Measurements from ENCODE around the gene BTBD17. TPM values are rescaled to one million over a fixed set of nuclear protein-coding genes. Genes with fewer than 3 reads are reported as not detected.

Gene BTBD17
- total and polyA plus RNA-seq, 4 donors, result not detected

GRCh38 chr17:74349120-74349519 lies 12.5 kb downstream of the BTBD17 start:
- H3K27me3 ChIP-seq (ENCODE audit: control insufficient read depth in 1 of 2, insufficient read depth in 2 of 2, low read length in 1 of 2), result no peaks in the 10 kb centered on the region
- DNase-seq (no peak), ATAC-seq (ENCODE audit: low FRiP score) (no peak)
- H3K4me3 ChIP-seq (ENCODE audit: low read length in 2 of 2), result no peak overlapping the region
- H3K27ac ChIP-seq (ENCODE audit: low read depth in 1 of 2, low read length in 2 of 2), result no peak overlapping the region
- intact Hi-C loops (cut with DNase I), result no loop called here
- H3K9me3 ChIP-seq (ENCODE audit: control insufficient read depth, low read length), result no peaks in the 10 kb centered on the region
- WGBS, 2 donors, result 64 to 66% methylated on average over 19 of the region's 19 CpGs
- H3K4me1 ChIP-seq (ENCODE audit: control insufficient read depth in 1 of 2, insufficient read depth in 2 of 2, low read length in 2 of 2), result no peaks in the 10 kb centered on the region
- no peaks in the 10 kb centered on the region for H3K36me3 ChIP-seq (ENCODE audit: control insufficient read depth in 1 of 2, insufficient read depth in 2 of 2, low read length in 1 of 2)

- intact Hi-C loops (cut with DNase I), result no loop called here
Observed at GRCh38 chr17:74347646-74348045, 14.0 kb downstream of the BTBD17 start.

GRCh38 chr17:74345433-74346241 lies 16.0 kb downstream of the BTBD17 start:
- H3K36me3 ChIP-seq (ENCODE audit: control insufficient read depth in 1 of 2, insufficient read depth in 2 of 2, low read length in 1 of 2), result no peaks in the 10 kb centered on the region
- intact Hi-C loops (cut with DNase I), result no loop called here
- DNase-seq (no peak), ATAC-seq (ENCODE audit: low FRiP score) (no peak)
- no peaks in the 10 kb centered on the region for H3K9me3 ChIP-seq (ENCODE audit: control insufficient read depth, low read length)
- H3K27me3 ChIP-seq (ENCODE audit: control insufficient read depth in 1 of 2, insufficient read depth in 2 of 2, low read length in 1 of 2), result no peaks in the 10 kb centered on the region
- H3K4me1 ChIP-seq (ENCODE audit: control insufficient read depth in 1 of 2, insufficient read depth in 2 of 2, low read length in 2 of 2), result no peaks in the 10 kb centered on the region
- no peak overlapping the region for H3K27ac ChIP-seq (ENCODE audit: low read depth in 1 of 2, low read length in 2 of 2)
- WGBS, 2 donors, result 80 to 81% methylated on average over 13 of the region's 13 CpGs
- no peak overlapping the region for H3K4me3 ChIP-seq (ENCODE audit: low read length in 2 of 2)

More at GRCh38 chr17:74347646-74348045, 14.0 kb downstream of the BTBD17 start:
- no peaks in the 10 kb centered on the region for H3K36me3 ChIP-seq (ENCODE audit: control insufficient read depth in 1 of 2, insufficient read depth in 2 of 2, low read length in 1 of 2)
- DNase-seq (no peak), ATAC-seq (ENCODE audit: low FRiP score) (no peak)
- H3K4me3 ChIP-seq (ENCODE audit: low read length in 2 of 2), result no peak overlapping the region
- no peak overlapping the region for H3K27ac ChIP-seq (ENCODE audit: low read depth in 1 of 2, low read length in 2 of 2)
- H3K4me1 ChIP-seq (ENCODE audit: control insufficient read depth in 1 of 2, insufficient read depth in 2 of 2, low read length in 2 of 2), result no peaks in the 10 kb centered on the region
- H3K9me3 ChIP-seq (ENCODE audit: control insufficient read depth, low read length), result no peaks in the 10 kb centered on the region
- WGBS, 2 donors, result 79% methylated on average over 14 of the region's 14 CpGs
- no peaks in the 10 kb centered on the region for H3K27me3 ChIP-seq (ENCODE audit: control insufficient read depth in 1 of 2, insufficient read depth in 2 of 2, low read length in 1 of 2)

GRCh38 chr17:74344658-74345057 lies 17.0 kb downstream of the BTBD17 start:
- H3K27me3 ChIP-seq (ENCODE audit: control insufficient read depth in 1 of 2, insufficient read depth in 2 of 2, low read length in 1 of 2), result no peaks in the 10 kb centered on the region
- WGBS, 2 donors, result 80 to 81% methylated on average over 21 of the region's 21 CpGs

GRCh38 chr17:74343526-74344284 lies 18.0 kb downstream of the BTBD17 start:
- Histone ChIP-seq H3K4me3 (ENCODE audit: low read length in 2 of 2) (no peak overlapping the region), H3K4me1 (ENCODE audit: control insufficient read depth in 1 of 2, insufficient read depth in 2 of 2, low read length in 2 of 2) (no peaks in the 10 kb centered on the region), H3K27me3 (ENCODE audit: control insufficient read depth in 1 of 2, insufficient read depth in 2 of 2, low read length in 1 of 2) (no peaks in the 10 kb centered on the region), H3K36me3 (ENCODE audit: control insufficient read depth in 1 of 2, insufficient read depth in 2 of 2, low read length in 1 of 2) (no peaks in the 10 kb centered on the region), H3K27ac (ENCODE audit: low read depth in 1 of 2, low read length in 2 of 2) (no peak overlapping the region), H3K9me3 (ENCODE audit: control insufficient read depth, low read length) (no peaks in the 10 kb centered on the region)
- WGBS, 2 donors, result 65 to 67% methylated on average over 9 of the region's 9 CpGs
- intact Hi-C loops (cut with DNase I), result no loop called here
- no peak for ATAC-seq (ENCODE audit: low FRiP score)
- DNase-seq, result no peak

More at GRCh38 chr17:74344658-74345057, 17.0 kb downstream of the BTBD17 start:
- no peak overlapping the region for H3K27ac ChIP-seq (ENCODE audit: low read depth in 1 of 2, low read length in 2 of 2)
- intact Hi-C loops (cut with DNase I), result no loop called here
- DNase-seq (no peak), ATAC-seq (ENCODE audit: low FRiP score) (no peak)
- no peaks in the 10 kb centered on the region for H3K4me1 ChIP-seq (ENCODE audit: control insufficient read depth in 1 of 2, insufficient read depth in 2 of 2, low read length in 2 of 2)
- H3K36me3 ChIP-seq (ENCODE audit: control insufficient read depth in 1 of 2, insufficient read depth in 2 of 2, low read length in 1 of 2), result no peaks in the 10 kb centered on the region
- no peak overlapping the region for H3K4me3 ChIP-seq (ENCODE audit: low read length in 2 of 2)
- no peaks in the 10 kb centered on the region for H3K9me3 ChIP-seq (ENCODE audit: control insufficient read depth, low read length)

GRCh38 chr17:74343121-74343520 lies 18.5 kb downstream of the BTBD17 start:
- no peaks in the 10 kb centered on the region for H3K36me3 ChIP-seq (ENCODE audit: control insufficient read depth in 1 of 2, insufficient read depth in 2 of 2, low read length in 1 of 2)
- H3K9me3 ChIP-seq (ENCODE audit: control insufficient read depth, low read length), result no peaks in the 10 kb centered on the region
- H3K4me3 ChIP-seq (ENCODE audit: low read length in 2 of 2), result no peak overlapping the region
- intact Hi-C loops (cut with DNase I), result no loop called here
- ATAC-seq (ENCODE audit: low FRiP score), result no peak
- H3K27ac ChIP-seq (ENCODE audit: low read depth in 1 of 2, low read length in 2 of 2), result no peak overlapping the region
- DNase-seq, result no peak
- WGBS, 2 donors, result 82 to 96% methylated on average over 8 of the region's 8 CpGs
- no peaks in the 10 kb centered on the region for H3K4me1 ChIP-seq (ENCODE audit: control insufficient read depth in 1 of 2, insufficient read depth in 2 of 2, low read length in 2 of 2)
- H3K27me3 ChIP-seq (ENCODE audit: control insufficient read depth in 1 of 2, insufficient read depth in 2 of 2, low read length in 1 of 2), result no peaks in the 10 kb centered on the region

GRCh38 chr17:74342224-74342623 lies 19.4 kb downstream of the BTBD17 start:
- H3K4me1 ChIP-seq (ENCODE audit: control insufficient read depth in 1 of 2, insufficient read depth in 2 of 2, low read length in 2 of 2), result no peaks in the 10 kb centered on the region
- no peak overlapping the region for H3K27ac ChIP-seq (ENCODE audit: low read depth in 1 of 2, low read length in 2 of 2)
- H3K9me3 ChIP-seq (ENCODE audit: control insufficient read depth, low read length), result no peaks in the 10 kb centered on the region
- ATAC-seq (ENCODE audit: low FRiP score) (no peak), DNase-seq (no peak)
- intact Hi-C loops (cut with DNase I), result no loop called here
- no peaks in the 10 kb centered on the region for H3K27me3 ChIP-seq (ENCODE audit: control insufficient read depth in 1 of 2, insufficient read depth in 2 of 2, low read length in 1 of 2)
- H3K4me3 ChIP-seq (ENCODE audit: low read length in 2 of 2), result no peak overlapping the region
- H3K36me3 ChIP-seq (ENCODE audit: control insufficient read depth in 1 of 2, insufficient read depth in 2 of 2, low read length in 1 of 2), result no peaks in the 10 kb centered on the region
- 77% methylated on average over 10 of the region's 10 CpGs for WGBS, 2 donors

GRCh38 chr17:74340470-74341023 lies 21.1 kb downstream of the BTBD17 start:
- no peaks in the 10 kb centered on the region for H3K4me1 ChIP-seq (ENCODE audit: control insufficient read depth in 1 of 2, insufficient read depth in 2 of 2, low read length in 2 of 2)
- no peak overlapping the region for H3K27ac ChIP-seq (ENCODE audit: low read depth in 1 of 2, low read length in 2 of 2)
- DNase-seq (no peak), ATAC-seq (ENCODE audit: low FRiP score) (no peak)
- WGBS, 2 donors, result 71 to 75% methylated on average over 13 of the region's 13 CpGs
- no peak overlapping the region for H3K4me3 ChIP-seq (ENCODE audit: low read length in 2 of 2)
- H3K27me3 ChIP-seq (ENCODE audit: control insufficient read depth in 1 of 2, insufficient read depth in 2 of 2, low read length in 1 of 2), result no peaks in the 10 kb centered on the region
- no peaks in the 10 kb centered on the region for H3K36me3 ChIP-seq (ENCODE audit: control insufficient read depth in 1 of 2, insufficient read depth in 2 of 2, low read length in 1 of 2)
- H3K9me3 ChIP-seq (ENCODE audit: control insufficient read depth, low read length), result no peaks in the 10 kb centered on the region
- intact Hi-C loops (cut with DNase I), result no loop called here
